Fibroblast of villous mesenchyme (primary cell): ENCODE results near the gene TMEM74B. TPM values are rescaled to one million over a fixed set of nuclear protein-coding genes. Genes with fewer than 3 reads are reported as not detected.
"Not testable (repeated sequence)": the region's sequence is repeated elsewhere in the genome, so short reads cannot be mapped to it uniquely, and the experiment has no call there.

Source experiments
- DNase-seq: peaks from one replicate; pipeline ENCODE4 v3.0.0-alpha.2; 2010; ENCODE audit warnings: low read depth
- H3K4me3 ChIP-seq: 2 replicates; pipeline ENCODE4 v1.5.1; 2011; ENCODE audit warnings: low read depth, mild to moderate bottlenecking, low read length
- CTCF ChIP-seq: IDR thresholded peaks from 2 replicates; pipeline ENCODE4 v1.5.1; 2012; ENCODE audit warnings: low read depth, mild to moderate bottlenecking, low read length; ENCODE audit not compliant: insufficient read depth
- total RNA-seq: library from RNA; depleted of rRNA; stranded (reverse); fragments of >200 nt; gene quantifications from 2 replicates; pipeline ENCODE4 v1.2.3, GENCODE V29; 2012

TMEM74B gene
- total RNA-seq, 1 donor = not detected

- no peak for TF ChIP-seq CTCF
These were observed 33.8 kb downstream of the TMEM74B start for GRCh38 chr20:1150968-1151367.

GRCh38 chr20:1150218-1150617 is 34.6 kb downstream of the TMEM74B start:
- H3K4me3 ChIP-seq = no peak overlapping the region
- DNase-seq = peak; percentile 24
- TF ChIP-seq CTCF = no peak

More at GRCh38 chr20:1150968-1151367, 33.8 kb downstream of the TMEM74B start:
- no peak for DNase-seq
- H3K4me3 ChIP-seq = no peak overlapping the region

GRCh38 chr20:1149812-1150211 is 35.0 kb downstream of the TMEM74B start:
- not testable (repeated sequence) for H3K4me3 ChIP-seq, DNase-seq

GRCh38 chr20:1146957-1147356 is 37.8 kb downstream of the TMEM74B start:
- H3K4me3 ChIP-seq = no peak overlapping the region
- TF ChIP-seq CTCF = no peak
- no peak for DNase-seq

GRCh38 chr20:1144401-1145172 is 40.2 kb downstream of the TMEM74B start:
- DNase-seq = no peak
- TF ChIP-seq CTCF = no peak
- H3K4me3 ChIP-seq = no peak overlapping the region

GRCh38 chr20:1137236-1137635 is 47.5 kb downstream of the TMEM74B start:
- DNase-seq = no peak
- no peak overlapping the region for H3K4me3 ChIP-seq
- no peak for TF ChIP-seq CTCF

GRCh38 chr20:1134836-1135235 is 49.9 kb downstream of the TMEM74B start:
- no peak for DNase-seq
- H3K4me3 ChIP-seq = no peak overlapping the region
- TF ChIP-seq CTCF = no peak
